Esophagus squamous epithelium (tissue), 5 donors: ENCODE measurements around the gene CCNB1. TPM values are rescaled to one million over a fixed set of nuclear protein-coding genes. Genes with fewer than 3 reads are reported as not detected.

Experiments
- DNase-seq: peaks from one replicate; lab custom pipeline; 2025; lab: John Stamatoyannopoulos, UW
- H3K27ac ChIP-seq, 4 donors: fragments of 200-600 bp; sonication (generic); one replicate each; pipeline ENCODE4 v1.5.1; 2016 to 2019; ENCODE audit warnings: mild to moderate bottlenecking in 1 of 4
- H3K27me3 ChIP-seq, 4 donors: fragments of 200-600 bp; sonication (generic); 1 replicate in 3 of 4; 2 replicates in 1 of 4; pipeline versions ENCODE4 v1.5.1 to v1.6.0; 2017 to 2021; ENCODE audit warnings: antibody characterized with exemption in 1 of 4
- H3K36me3 ChIP-seq, 3 donors: fragments of 200-600 bp; sonication (generic); one replicate each; pipeline ENCODE4 v1.5.1; 2016 to 2019
- H3K4me1 ChIP-seq, 3 donors: fragments of 200-600 bp; sonication (generic); one replicate each; pipeline ENCODE4 v1.5.1; 2017 to 2019
- H3K4me3 ChIP-seq, 4 donors: fragments of 200-600 bp; sonication (generic); 1 replicate in 3 of 4; 2 replicates in 1 of 4; pipeline ENCODE4 v1.5.1; 2016 to 2019; ENCODE audit warnings: mild to moderate bottlenecking in 2 of 4, moderate library complexity in 1 of 4
- H3K9me3 ChIP-seq, 3 donors: fragments of 200-600 bp; sonication (generic); one replicate each; pipeline ENCODE4 v1.5.1; 2016 to 2019
- CTCF ChIP-seq, 6 experiments: fragments of 450-650 bp in 4 of 6; fragments of 200-600 bp in 2 of 6; sonication (generic) in 2 of 6; IDR thresholded peaks; one replicate each; pipeline ENCODE4 v1.5.1; 2016 to 2019; ENCODE audit warnings: antibody characterized with exemption in 6 of 6, mild to moderate bottlenecking in 4 of 6, moderate library complexity in 4 of 6
- POLR2A ChIP-seq, 4 donors: fragments of 450-650 bp; IDR thresholded peaks; one replicate each; pipeline ENCODE4 v1.6.1; 2017; ENCODE audit warnings: antibody characterized with exemption in 4 of 4, mild to moderate bottlenecking in 4 of 4, moderate library complexity in 3 of 4
- WGBS, 2 donors: methylation state at CpG; one replicate each; pipeline ENCODE4 v1.1.5; 2018; 5-methylcytosine and 5-hydroxymethylcytosine counted together
- intact Hi-C: fragments of 100-400 bp; cut with DNase I; formaldehyde crosslinking; loops from one replicate; pipeline ENCODE4 v1.15.0; 2022
- total RNA-seq, 4 donors: library from RNA; depleted of rRNA; stranded (reverse); fragments of >200 nt; gene quantifications; one replicate each; pipeline ENCODE4 v1.1.0, GENCODE V29; 2016
- donor health status: DM: yes; HTN: yes; CAD: no.

CCNB1 gene
- total RNA-seq, 4 donors from 2014 or later, result 26.7 to 96.0 (median 57.1) TPM

- H3K9me3 ChIP-seq, result no peaks in the 10 kb centered on the region
- no peaks in the 10 kb centered on the region for H3K4me1 ChIP-seq
- intact Hi-C loops, result no loop called here
- TF ChIP-seq CTCF (IDR thresholded peaks at IDR 0.05), result no peak
- no peak for TF ChIP-seq POLR2A (IDR thresholded peaks at IDR 0.05)
- H3K27me3 ChIP-seq, result no peaks in the 10 kb centered on the region
- DNase-seq, result no peak
- no peak overlapping the region for H3K27ac ChIP-seq
- H3K4me3 ChIP-seq, result no peak overlapping the region
- WGBS, 2 donors, result 81 to 83% methylated on average over 2 of the region's 2 CpGs
- no peaks in the 10 kb centered on the region for H3K36me3 ChIP-seq
These were observed 17.8 kb upstream of the CCNB1 start for GRCh38 chr5:69148981-69149675.

- no peak for TF ChIP-seq POLR2A (IDR thresholded peaks at IDR 0.05)
- TF ChIP-seq CTCF (IDR thresholded peaks at IDR 0.05), result no peak
- Histone ChIP-seq H3K27ac (no peak overlapping the region), H3K36me3 (no peaks in the 10 kb centered on the region), H3K9me3 (no peaks in the 10 kb centered on the region), H3K27me3 (no peaks in the 10 kb centered on the region), H3K4me1 (no peaks in the 10 kb centered on the region), H3K4me3 (no peak overlapping the region)
- WGBS, 2 donors, result 94 to 100% methylated on average over 5 of the region's 5 CpGs
- DNase-seq, result no peak
- intact Hi-C loops, result no loop called here
These were observed 17.3 kb upstream of the CCNB1 start for GRCh38 chr5:69149676-69150010.

DNA sequence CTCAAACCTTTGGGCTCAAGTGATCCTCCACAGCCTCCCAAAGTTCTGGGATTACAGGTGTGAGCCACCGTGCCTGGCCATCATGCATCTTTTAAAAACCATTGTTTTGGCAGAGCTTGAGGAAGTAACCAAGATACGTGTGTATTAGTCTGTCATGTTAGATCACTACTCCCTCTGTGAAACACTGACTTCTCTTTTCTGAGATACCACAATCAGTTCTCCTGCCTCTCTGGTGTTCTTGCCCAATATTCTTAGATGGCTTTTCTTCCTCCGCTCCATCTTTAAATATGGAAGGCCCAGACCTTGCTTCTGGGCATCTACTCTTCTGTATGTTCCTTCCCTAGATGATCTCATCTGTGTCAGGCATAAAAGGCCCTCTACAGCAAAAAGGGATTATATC is 14.2 kb upstream of the CCNB1 start:
- DNase-seq, result no peak
- Histone ChIP-seq H3K4me3 (no peak overlapping the region), H3K27me3 (no peaks in the 10 kb centered on the region), H3K9me3 (no peaks in the 10 kb centered on the region), H3K4me1 (no peaks in the 10 kb centered on the region), H3K36me3 (no peaks in the 10 kb centered on the region), H3K27ac (no peak overlapping the region)
- intact Hi-C loops, result no loop called here
- 69 to 74% methylated on average over 3 of the region's 3 CpGs for WGBS, 2 donors
- TF ChIP-seq POLR2A (IDR thresholded peaks at IDR 0.05) (no peak), CTCF (IDR thresholded peaks at IDR 0.05) (no peak)

- Histone ChIP-seq H3K4me1 (no peaks in the 10 kb centered on the region), H3K27ac (no peak overlapping the region), H3K9me3 (no peaks in the 10 kb centered on the region), H3K36me3 (no peaks in the 10 kb centered on the region), H3K27me3 (no peaks in the 10 kb centered on the region), H3K4me3 (no peak overlapping the region)
- 93 to 98% methylated on average over 5 to 11 of the region's 11 CpGs for WGBS, 2 donors
- DNase-seq, result no peak
- TF ChIP-seq POLR2A (IDR thresholded peaks at IDR 0.05), result no peak
- intact Hi-C loops, result no loop called here
These were observed 10.5 kb upstream of the CCNB1 start for GRCh38 chr5:69156456-69156855.

DNA sequence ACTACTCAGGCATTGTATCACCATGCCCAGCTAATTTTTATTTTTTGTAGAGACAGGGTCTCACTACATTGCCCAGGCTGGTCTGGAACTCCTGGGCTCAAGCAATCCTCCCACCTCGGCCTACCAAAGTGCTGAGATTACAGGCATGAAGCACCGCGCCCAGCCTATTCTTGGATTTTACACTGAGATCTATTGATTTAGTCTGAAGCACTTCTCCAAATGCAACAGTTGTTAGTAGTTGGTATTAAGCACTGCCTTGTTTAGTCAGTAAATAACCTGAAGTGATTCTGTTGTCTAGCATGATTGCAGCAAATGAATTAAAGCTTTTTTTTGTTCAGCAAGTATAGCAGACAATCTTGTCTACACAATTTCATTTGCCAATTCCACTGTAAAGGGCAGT is 8.9 kb upstream of the CCNB1 start:
- Histone ChIP-seq H3K27me3 (no peaks in the 10 kb centered on the region), H3K9me3 (no peaks in the 10 kb centered on the region), H3K4me1 (no peaks in the 10 kb centered on the region), H3K36me3 (no peaks in the 10 kb centered on the region), H3K4me3 (no peak overlapping the region), H3K27ac (no peak overlapping the region)
- TF ChIP-seq POLR2A (IDR thresholded peaks at IDR 0.05), result no peak
- TF ChIP-seq CTCF (IDR thresholded peaks at IDR 0.05), result no peak
- DNase-seq, result no peak
- intact Hi-C loops, result no loop called here
- 94 to 100% methylated on average over 3 of the region's 3 CpGs for WGBS, 2 donors

DNA sequence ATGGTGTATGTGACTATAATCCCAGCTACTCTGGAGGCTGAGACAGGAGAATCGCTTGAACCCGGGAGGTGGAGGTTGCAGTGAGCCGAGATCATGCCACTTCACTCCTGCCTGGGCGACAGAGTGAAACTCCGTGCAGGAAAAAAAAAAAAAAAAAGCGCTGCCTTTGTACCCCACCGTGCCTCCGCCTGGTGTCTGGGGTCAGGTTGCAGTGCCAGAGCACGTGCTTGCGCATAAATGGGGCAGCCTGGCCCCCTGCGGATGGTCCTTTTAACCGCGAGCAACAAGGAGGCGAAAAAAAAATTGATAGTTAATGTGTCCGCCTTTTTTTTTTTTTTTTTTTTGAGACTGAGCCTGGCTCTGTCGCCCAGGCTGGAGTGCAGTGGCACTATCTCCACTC is 6.3 kb upstream of the CCNB1 start:
- Histone ChIP-seq H3K27me3 (no peaks in the 10 kb centered on the region), H3K27ac (no peak overlapping the region), H3K36me3 (no peaks in the 10 kb centered on the region), H3K9me3 (no peaks in the 10 kb centered on the region), H3K4me3 (no peak overlapping the region), H3K4me1 (no peaks in the 10 kb centered on the region)
- DNase-seq, result no peak
- no peak for TF ChIP-seq POLR2A (IDR thresholded peaks at IDR 0.05)
- no peak for TF ChIP-seq CTCF (IDR thresholded peaks at IDR 0.05)
- intact Hi-C loops, result no loop called here
- 88 to 92% methylated on average over 13 to 15 of the region's 16 CpGs for WGBS, 2 donors
